NCI-H187 (cell line): Measurements from ENCODE around the gene TMEM125.
A peak's percentile ranks its signal among the peaks of the same experiment; 100 is the strongest.

ENCODE experiments used
- DNase-seq, 2 experiments: peaks; one replicate each; lab custom pipeline; 2025; lab: John Stamatoyannopoulos, UW

The TMEM125 gene

DNA sequence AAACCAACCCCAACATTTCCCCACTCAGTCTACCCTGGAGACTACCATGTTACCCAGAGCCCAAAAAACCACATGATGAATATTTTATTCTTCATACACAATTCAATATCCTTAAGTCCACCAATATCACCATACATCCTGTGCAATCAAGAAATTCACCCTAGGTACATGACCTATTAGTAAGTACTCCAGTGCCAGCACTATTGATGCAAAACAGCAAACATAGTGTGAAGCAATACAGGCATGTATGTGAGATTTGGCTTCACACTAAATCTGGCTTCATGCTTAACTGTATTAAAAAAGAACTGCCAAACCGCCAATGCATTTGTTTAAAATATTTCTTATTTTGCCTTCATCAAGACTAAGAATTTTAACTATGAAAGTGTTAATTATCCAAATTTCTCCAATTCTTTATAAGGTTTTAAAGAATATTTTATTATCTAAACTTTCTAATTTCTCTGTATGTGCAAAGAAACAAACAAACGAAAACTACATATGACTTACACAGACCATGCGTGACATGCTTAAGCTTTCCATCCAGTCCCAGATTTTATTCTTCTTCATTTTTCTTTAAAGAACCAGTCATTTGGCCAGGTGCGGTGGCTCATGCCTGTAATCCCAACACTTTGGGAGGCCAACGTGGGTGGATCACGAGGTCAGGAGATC, 22.4 kb upstream of the TMEM125 start:
- no peak for DNase-seq

DNA sequence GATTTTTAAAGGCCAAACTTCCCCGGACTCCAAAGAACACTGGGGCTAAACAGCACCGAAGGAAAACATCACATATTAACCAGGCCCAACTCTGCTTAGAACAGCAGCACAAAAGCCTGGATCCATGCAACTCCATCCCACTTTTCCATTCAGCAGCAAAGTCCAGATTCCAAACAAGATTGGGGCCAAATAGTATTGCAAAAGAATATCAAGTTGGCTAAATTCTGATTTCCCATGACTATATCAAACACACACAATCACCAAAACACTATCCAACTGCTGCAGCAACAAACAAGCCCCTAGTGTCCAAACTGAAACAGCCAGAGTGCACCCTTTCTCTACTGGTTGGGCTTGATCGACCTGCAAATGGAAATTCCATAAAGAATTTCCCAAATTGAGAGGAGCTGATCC, 19.4 kb upstream of the TMEM125 start:
- no peak for DNase-seq

DNA sequence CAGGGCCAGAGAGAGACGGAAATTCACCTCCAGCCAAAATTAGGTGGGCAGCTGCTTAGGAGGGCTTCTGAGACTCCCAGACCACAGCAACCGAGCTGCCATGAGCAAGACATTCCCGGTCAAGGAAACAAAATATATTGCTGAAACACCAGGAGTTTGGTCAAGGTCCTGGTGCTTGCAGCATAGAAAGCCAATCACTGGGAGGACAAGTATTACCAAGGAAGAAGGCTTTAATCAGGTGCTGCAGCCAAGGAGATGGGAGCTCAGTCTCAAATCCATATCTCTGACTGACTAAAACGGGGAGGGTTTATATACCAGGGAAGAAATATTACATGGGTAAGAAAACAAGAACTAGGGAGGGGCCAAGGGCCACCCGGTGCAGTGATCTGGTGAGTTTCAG, 18.8 kb upstream of the TMEM125 start:
- no peak for DNase-seq

DNA sequence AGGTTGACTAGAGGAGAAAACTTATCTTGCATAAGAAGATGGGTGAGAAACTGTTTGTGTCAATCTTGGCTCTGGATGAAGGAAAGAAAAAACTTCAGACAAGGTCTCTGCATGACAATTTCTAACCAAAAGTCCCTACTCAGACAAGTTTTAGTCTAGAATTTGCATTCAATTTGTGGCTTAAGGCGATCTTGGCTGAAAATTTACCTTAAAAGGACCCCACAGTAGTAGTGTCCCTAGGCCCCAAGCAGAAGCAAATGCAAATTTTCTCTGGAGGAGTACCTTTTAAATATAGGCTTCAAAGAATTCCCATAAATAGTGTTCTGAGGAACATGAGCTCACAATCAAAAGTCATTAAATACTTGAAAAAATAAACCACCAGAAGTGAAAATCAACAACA, 17.6 kb upstream of the TMEM125 start:
- no peak for DNase-seq

DNA sequence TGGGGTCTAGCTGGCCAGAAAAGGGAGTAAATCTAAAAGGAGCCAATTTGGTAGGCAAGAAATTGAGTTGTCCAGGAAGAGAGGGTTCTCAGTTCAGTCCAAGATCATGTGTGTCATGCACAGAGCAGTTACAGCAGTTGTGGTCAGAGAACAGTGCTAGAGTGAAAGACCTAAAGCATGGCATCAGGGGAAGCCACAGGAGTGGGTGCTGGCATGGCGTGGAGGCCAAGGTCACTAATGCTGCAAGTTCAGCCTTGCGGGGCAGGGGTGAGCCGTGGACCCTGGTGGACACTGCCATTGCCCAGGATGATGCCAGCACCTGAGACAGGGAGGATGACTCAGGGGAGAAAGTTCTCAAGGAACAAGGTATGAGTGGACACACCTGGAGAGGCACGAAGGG, 16.6 kb upstream of the TMEM125 start:
- no peak for DNase-seq

DNA sequence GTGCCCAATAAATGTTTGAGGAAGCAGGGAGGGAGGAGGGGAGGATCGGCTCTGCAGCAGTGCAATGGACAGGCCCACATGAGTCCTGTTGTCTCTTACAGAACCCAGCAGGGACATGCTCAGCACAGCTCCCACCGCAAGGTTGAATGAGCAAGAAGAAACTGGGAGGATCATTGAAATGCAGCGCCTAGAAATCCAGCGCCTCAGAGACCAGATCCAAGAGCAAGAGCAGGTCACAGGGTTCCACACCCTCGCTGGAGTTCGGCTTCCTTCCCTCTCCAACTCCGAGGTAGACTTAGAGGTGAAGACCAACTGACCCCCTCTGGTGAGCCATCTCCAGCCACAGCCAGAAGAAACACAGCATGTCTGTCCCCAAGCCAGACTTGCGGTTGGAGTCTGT, 15.9 kb upstream of the TMEM125 start:
- no peak for DNase-seq

DNA sequence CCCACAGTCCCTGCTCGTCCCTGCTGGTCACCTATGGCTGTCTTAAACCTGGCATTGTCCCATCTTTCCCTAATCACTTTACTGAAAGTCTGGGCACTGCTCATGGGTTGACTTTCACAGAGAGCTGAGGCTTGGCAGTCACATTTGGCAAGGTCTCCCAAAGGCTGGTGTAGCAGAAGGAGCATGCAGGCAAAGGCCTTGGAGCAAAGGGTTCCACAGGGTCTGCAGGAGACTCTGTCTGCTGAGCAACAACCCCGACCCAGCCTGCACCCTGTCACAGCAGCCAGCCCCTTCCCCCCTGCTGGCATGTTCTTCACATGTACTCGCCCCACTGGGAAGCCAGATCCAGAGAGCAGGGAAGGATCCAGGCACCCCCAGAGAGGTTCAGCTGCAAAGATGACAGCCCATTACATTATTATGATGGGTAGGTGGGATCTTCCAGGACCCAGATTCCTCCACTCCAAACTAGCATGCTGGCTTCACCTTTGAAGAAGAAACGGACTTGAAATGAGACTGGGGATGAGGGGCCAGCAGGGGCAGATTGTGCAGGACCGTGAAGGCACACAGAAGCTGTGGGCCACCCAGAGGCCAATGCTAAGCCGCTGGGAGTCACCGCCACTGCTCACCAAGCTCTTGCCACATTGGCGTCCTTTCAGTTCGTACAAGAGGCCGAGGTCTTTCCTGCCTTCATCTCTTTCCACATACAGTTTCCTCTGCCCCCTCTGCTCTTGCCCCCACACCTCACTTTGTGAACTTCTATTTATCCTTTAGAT, 14.2 kb upstream of the TMEM125 start:
- no peak for DNase-seq

DNA sequence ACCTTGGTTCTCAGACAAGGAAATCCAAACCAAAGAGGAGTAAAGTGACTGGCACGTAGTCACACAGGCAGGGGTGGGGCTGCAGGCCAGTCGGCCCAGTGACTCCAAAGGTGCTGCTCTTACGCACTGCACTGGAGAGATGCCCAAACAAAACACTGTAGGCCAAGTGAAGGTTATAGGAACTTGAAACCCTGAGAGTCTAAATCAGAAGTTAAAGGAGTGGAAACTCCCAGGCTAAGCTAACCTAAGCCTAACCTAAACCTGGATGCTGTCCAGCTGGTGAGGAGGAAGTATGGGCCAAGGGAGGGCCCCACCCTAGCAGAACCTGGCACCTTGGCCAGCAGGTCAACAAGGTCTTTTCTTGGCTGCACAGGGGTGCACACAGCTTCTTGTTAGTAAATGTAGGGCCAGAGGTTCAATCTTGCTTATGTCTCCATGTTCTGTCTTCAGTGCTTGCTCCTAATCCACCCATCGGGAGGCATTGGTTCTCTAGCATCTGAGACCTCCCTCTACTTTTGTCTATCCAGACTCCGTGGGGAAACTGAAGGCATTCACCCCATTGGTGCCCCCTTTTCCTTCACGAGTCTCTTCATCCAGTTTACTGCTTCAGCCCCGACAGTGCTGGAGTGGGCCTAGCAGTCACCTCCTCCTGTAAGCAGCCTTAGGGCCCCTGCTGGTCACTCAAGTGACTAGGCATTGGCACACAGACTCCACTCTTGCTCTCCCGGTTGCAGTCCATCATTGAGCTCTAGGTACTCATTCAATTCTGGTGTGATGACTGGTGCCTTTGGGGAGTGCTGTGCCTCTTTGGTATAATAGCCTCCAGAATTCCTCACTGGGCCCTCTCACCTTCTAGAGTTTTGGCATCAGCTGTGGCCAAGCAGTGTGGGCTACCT, 12.9 kb upstream of the TMEM125 start:
- DNase-seq: no peak

DNA sequence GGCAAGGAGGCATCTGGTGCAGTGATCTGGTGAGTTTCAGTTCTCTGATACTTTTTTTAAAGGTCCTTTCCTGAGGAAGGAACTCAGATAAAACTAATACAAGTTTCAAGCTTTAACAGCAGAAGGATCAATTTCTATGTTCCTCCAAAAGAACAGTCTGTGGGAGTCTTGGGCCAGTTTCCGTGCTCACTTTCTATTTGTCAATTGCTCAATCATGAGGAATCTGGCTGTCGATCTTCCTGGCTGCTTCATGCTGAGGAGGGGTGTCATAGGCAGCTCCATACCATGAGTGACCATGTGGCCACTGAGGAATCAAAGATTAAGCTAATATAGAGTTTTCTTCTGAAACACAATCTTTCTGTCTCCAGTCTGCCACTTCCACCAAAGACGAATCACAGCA, 11.4 kb upstream of the TMEM125 start:
- no peak for DNase-seq

DNA sequence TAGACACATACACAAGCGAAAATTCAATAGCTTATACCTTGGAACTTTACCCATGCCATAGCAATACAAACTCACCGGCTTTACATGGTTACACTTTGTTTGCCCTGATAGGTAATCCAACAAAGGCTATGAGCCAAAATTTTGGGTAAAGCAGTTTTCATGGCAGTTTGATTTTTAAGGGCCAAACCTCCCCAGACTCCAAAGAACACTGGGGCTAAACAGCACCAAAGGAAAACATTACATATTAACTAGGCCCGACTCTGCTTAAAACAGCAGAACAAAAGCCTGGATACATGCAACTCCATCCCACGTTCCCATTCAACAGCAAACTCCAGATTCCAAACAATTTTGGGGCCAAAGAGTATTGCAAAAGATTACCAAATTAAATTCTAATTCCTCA, 4.4 kb upstream of the TMEM125 start:
- DNase-seq: no peak

DNA sequence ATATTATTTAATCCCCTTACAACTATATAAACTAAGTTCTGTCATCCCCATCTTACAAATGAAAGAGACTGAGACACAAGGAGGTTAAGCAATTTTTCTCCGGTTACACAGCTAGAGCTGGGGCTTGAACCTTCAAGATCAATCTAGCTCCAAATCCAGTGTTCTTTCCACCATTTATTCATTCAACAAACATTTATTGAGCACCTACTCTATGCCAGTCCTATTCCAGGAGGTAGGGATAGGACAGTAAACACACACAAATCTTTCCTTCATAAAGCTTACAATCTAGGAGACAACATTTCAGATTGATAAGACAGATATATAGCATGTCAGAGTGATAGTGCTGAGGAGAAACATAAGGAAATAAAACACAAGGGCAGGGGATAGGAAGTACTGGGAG, 2.9 kb upstream of the TMEM125 start:
- no peak for DNase-seq

DNA sequence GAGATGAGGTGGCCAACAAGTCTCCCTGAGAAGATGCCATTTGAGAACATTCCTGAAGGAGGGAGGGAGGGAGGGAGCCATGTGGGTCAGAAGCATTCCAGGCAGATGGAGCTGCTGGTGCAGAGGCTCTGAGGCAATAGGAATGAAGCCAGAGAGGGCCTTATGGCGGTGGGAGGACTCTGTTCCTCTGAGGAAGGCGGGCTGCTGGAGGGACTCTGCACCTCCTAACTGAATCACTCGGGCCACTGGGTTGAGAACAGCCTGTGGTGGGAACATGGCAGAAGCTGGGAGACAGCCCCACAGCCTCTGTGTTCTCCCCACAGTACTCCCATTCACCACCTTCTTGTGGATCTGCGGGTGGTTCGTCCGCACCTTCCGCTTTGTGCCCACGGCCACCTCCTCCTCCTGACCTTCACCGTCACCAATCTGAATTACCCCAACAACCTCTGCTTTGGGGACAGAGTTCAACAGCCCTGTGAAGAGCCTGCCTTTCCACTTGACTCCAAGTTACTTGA, 2.4 kb upstream of the TMEM125 start:
- DNase-seq: no peak

DNA sequence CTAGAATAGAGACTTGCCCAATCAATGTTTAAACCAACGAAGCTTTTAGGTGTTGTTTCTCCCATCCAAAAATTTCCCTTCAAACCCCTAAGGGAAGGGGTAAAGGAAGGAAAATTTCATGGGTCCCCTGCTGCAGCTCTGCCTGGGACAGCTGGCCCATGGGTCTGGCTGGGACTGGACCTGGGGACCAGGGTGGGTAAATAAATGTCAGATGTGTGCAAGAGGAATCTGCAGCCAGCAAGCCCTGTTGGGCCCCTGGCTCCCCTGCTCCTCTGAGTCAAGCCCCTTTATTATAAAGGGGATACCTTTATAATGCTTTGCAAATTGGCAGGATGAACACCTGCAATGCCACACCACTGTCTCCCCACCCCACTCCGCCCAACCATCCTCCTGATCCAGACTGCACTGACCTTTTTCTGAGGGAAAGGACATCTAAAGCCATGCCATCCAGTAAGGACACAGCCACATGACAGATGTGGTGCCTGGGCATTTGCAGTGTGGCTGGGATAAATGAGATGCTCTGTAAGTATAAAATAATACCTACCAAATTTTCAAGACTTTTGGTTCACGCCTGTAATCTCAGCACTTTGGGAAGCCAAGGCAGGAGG, 1.9 kb upstream of the TMEM125 start:
- DNase-seq: no peak

DNA sequence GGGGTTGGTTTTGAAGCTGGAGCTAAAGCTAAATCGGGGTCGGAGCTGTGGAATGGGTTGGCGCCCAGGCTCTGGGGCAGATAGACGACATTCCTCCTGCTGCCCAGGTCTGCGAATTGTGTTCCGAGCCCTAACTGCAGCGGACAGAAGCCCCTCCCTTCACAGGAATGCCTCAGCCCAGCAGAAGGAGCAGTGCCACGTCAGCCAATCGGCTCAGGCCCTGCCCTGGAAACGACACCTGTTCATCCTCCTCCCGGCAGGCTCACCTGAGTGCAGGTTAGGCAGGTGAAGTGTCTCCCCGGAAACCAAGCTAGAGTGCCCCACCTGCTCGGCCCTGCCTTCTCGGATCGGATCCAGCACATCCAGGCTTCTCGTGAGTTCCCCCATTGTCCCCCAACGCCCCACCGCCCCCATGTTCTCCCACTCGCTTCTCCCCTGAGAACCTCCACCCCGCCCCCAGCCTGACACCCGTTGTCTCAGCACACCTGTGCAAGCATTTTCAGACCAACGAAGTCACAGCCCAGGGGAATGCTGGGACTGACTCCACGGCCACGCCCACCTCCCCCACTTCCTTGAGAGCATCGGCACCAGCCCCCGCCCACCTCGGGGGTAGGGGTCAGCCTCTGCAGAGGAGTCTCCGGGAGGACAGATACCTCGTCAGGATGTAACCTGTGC, 775 bp downstream of the TMEM125 start:
- DNase-seq: peak; percentile 44 to 65

DNA sequence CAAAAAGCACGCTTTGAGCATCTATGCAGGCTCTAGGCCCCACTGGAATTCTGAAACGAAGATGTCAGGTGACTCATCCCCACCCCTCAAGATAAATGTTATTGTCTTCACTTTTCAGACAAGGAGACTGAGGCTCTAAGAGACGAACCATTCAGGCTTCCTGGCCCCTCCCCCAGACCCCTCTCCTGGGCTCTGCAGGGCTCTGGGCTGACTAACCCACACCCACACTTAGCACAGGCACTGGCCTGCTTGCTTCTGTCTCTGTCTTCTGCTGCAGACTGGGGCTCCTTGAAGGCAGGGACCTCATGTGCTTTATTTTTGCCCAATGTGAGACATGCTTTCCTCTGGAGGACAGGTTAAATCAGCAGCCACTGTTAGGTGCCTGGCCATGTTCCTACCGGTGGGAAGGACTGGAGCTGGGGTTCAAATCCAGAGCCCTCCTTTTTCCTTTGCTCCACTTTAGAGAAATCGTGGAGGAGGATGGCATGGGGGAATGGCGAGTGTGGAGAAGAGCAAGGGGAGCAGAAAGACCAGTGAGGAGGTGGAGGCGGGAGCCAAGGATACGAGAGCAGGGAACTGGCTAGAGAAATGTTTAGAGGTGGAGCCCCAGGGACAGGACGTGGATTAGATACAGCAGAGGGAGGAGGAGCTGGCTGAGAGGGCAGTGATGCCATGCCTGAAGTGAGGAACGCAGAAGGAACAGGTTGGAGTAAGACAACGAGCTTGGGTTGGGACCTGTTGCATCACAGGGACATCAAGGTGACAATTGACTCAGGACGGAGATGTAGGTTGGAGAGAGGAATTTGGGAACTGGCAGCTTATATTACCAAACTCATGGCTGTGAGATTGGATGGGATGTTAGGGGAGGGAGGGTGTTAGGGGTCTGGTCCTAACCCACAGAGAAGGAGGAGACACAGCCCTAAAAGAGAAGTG, 1.7 kb downstream of the TMEM125 start:
- DNase-seq: no peak

DNA sequence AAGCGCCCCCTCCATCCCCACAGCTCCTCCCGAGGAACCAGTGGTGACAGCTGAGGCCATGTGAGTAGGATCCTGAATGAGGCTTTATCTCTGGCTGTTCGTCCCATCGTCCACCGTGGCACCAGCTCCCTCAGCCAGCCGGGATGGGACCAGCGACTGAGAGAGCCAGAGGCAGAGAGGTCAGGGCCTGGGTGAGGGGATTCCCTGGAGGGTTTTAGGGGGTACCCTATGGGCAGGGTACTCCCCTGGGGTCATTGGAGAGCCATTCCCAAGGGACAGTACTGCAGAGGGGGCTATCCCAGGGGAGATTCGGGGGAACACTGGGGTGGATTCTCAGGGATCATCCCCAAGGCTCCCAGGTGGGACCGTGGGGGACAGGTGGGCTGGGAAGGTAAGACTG, 2.4 kb downstream of the TMEM125 start:
- no peak for DNase-seq

DNA sequence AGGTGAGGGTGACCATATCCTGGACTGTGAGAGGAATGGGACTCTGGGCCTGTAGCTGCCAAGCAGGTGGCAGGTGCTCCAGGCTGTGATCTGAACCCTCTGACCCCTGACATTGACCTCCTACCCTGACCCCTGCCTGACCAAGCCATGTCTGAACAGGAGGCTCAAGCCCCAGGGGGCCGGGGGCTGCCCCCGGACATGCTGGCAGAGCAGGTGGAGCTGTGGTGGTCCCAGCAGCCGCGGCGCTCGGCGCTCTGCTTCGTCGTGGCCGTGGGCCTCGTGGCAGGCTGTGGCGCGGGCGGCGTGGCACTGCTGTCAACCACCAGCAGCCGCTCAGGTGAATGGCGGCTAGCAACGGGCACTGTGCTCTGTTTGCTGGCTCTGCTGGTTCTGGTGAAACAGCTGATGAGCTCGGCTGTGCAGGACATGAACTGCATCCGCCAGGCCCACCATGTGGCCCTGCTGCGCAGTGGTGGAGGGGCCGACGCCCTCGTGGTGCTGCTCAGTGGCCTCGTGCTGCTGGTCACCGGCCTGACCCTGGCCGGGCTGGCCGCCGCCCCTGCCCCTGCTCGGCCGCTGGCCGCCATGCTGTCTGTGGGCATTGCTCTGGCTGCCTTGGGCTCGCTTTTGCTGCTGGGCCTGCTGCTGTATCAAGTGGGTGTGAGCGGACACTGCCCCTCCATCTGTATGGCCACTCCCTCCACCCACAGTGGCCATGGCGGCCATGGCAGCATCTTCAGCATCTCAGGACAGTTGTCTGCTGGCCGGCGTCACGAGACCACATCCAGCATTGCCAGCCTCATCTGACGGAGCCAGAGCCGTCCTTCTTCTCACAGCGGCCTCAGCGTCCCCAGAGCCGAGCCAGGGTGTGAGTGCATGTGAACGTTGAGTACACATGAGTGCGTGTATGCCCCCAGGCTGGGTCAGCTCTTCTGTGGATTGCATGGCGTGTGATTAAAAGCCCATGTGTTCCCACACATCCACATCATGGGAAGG, 3.1 kb downstream of the TMEM125 start:
- DNase-seq: no peak

DNA sequence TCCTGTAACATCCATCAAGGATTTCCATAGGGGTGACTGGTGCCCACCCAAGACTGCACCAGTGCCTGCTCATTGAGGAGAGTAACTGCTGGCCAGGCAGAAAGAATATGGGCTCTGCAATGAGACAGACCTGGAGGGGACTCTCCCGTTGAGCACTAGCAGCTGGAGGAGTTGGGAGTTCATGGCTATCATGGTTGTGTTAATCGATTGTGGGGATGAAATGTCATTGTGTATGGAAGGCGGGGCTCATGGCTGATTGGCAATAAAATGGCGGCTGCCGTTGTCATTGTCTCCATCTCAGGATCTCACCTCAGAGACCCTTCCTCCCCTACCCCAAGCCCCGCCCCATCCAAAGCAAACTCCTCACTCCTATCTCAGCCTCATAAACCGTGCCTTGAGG, 3.9 kb downstream of the TMEM125 start:
- no peak for DNase-seq

DNA sequence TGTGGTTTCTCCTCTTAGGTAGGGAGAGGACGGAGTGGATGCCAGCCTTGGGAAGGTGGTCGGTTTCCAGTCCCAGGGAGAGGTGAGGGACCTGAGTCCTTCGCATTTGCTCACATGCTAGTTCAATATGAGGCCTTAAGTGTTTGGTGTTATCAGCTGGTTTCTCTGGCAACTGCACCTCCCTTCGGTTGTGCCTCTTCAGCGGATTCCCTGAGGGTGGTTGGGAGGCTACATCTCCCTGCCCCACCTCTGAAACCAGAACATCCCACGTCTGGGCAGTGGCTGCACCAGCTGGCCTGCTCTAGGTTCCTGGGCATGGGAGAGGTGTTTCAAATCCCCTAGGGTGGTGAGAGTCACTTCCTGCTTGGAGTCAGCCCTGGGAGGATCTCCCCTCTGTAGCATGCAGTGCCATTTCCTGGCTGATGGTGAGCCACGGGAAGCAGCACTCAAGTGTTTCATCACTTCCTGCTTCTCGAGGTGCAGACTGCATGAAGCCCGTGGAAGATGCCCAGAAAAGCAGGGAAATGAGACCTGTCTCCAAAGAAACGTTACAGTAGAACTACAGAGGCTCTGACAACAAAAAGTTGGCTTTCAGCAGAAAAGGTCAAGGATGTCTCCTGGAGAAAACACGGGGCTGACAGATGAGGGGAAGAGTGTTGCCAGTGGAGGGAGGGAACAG, 4.5 kb downstream of the TMEM125 start:
- no peak for DNase-seq
